A549 (cell line): Measurements from ENCODE around the gene CD2. TPM values are rescaled to one million over a fixed set of nuclear protein-coding genes. Genes with fewer than 3 reads are reported as not detected.

ENCODE experiments used
- ATAC-seq, 2 experiments: fragments of 200-7000 bp in 1 of 2; fragments of >200 bp in 1 of 2; cut with Nextera tagmentation in 1 of 2; cut with Tn5 transposase in 1 of 2; 3 replicates each; pipeline versions ENCODE4 v1.8.0 to v1.9.1; 2018 to 2020; ENCODE audit warnings: mild to moderate bottlenecking in 1 of 2, moderate library complexity in 1 of 2
- CTCF ChIA-PET: fragments of 300-600 bp; sonication (Branson Sonifier 250); formaldehyde crosslinking; extraction: SDS; loops from one replicate; lab custom pipeline; 2021; ENCODE audit warnings: antibody characterized with exemption, inconsistent platforms; lab: Yijun Ruan, JAX
- POLR2A ChIA-PET: fragments of 350-600 bp; formaldehyde crosslinking; extraction: SDS; loops from one replicate; lab custom pipeline; 2021; ENCODE audit warnings: antibody characterized with exemption, inconsistent platforms; lab: Yijun Ruan, JAX
- DNase-seq, 2 experiments: peaks; one replicate each; pipeline versions ENCODE4 v3.0.0 to v3.0.0-alpha.2; 2011 to 2016; ENCODE audit warnings: low read depth in 1 of 2, low spot score in 1 of 2
- FAIRE-seq: peaks from 2 replicates; lab custom pipeline; 2011; peaks lifted over from hg19 to GRCh38; lab: Jason Lieb, UNC
- H3K27ac ChIP-seq, 2 experiments: fragments of >200 bp; sonication (Bioruptor Twin); formaldehyde crosslinking; 3 replicates each; pipeline ENCODE4 v1.5.1; 2016 to 2017
- H3K4me1 ChIP-seq: fragments of >200 bp; sonication (Bioruptor Twin); formaldehyde crosslinking; 3 replicates; pipeline ENCODE4 v1.6.1; 2016
- H3K4me2 ChIP-seq: fragments of >200 bp; sonication (Bioruptor Twin); formaldehyde crosslinking; 3 replicates; pipeline ENCODE4 v1.6.1; 2016
- H3K4me3 ChIP-seq: fragments of >200 bp; sonication (Bioruptor Twin); formaldehyde crosslinking; 3 replicates; pipeline ENCODE4 v1.5.1; 2016
- H3K9me3 ChIP-seq: fragments of >200 bp; sonication (Bioruptor Twin); formaldehyde crosslinking; 3 replicates; pipeline ENCODE4 v1.6.1; 2016
- BCL3 ChIP-seq: fragments of >200 bp; sonication (Bioruptor Twin); formaldehyde crosslinking; IDR thresholded peaks from 3 replicates; pipeline ENCODE4 v1.6.1; 2016
- CBX2 ChIP-seq: fragments of 200-600 bp; sonication (generic); IDR thresholded peaks from 2 replicates; pipeline ENCODE4 v1.6.1; 2016; ENCODE audit warnings: low read depth, mild to moderate bottlenecking, borderline replicate concordance
- CHD4 ChIP-seq: fragments of 200-600 bp; sonication (generic); IDR thresholded peaks from 2 replicates; pipeline ENCODE4 v1.6.1; 2016; ENCODE audit warnings: antibody characterized with exemption, mild to moderate bottlenecking, borderline replicate concordance
- CTCF ChIP-seq: fragments of >200 bp; sonication (Bioruptor Twin); formaldehyde crosslinking; IDR thresholded peaks from 3 replicates; pipeline ENCODE4 v1.5.1; 2016
- ELK1 ChIP-seq: fragments of 150-350 bp; IDR thresholded peaks from 2 replicates; pipeline ENCODE4 v1.6.1; 2014; ENCODE audit warnings: low read depth, mild to moderate bottlenecking, low read length
- ESRRA ChIP-seq: fragments of 150-350 bp; IDR thresholded peaks from 2 replicates; pipeline ENCODE4 v1.6.1; 2014; ENCODE audit warnings: mild to moderate bottlenecking, low read length, borderline replicate concordance
- FOSL2 ChIP-seq, 2 experiments: fragments of 450-650 bp in 1 of 2; fragments of >200 bp in 1 of 2; sonication (Bioruptor Twin) in 1 of 2; formaldehyde crosslinking; IDR thresholded peaks; 2 replicates each; pipeline versions ENCODE4 v1.5.0 to v1.6.1; 2016 to 2020; ENCODE audit warnings: mild to moderate bottlenecking in 1 of 2, moderate library complexity in 1 of 2
- HES2 ChIP-seq: fragments of >200 bp; sonication (Bioruptor Twin); formaldehyde crosslinking; IDR thresholded peaks from 2 replicates; pipeline ENCODE4 v1.6.1; 2016
- HEYL ChIP-seq: fragments of 250-450 bp; sonication (Bioruptor Pico); IDR thresholded peaks from 2 replicates; pipeline ENCODE4 v1.8.0; 2021; ENCODE audit warnings: mild to moderate bottlenecking, moderate library complexity
- JUNB ChIP-seq: fragments of >200 bp; sonication (Bioruptor Twin); formaldehyde crosslinking; IDR thresholded peaks from 2 replicates; pipeline ENCODE4 v1.6.1; 2016
- MAFK ChIP-seq: fragments of 450-650 bp; IDR thresholded peaks from 2 replicates; pipeline ENCODE4 v1.6.1; 2014; ENCODE audit not compliant: partially characterized antibody
- NFE2L2 ChIP-seq: fragments of 150-350 bp; conservative IDR thresholded peaks from 2 replicates; pipeline ENCODE4 v1.6.1; 2014; ENCODE audit warnings: low read length
- PBX3 ChIP-seq: IDR thresholded peaks from 2 replicates; pipeline ENCODE4 v1.6.1; 2012
- RAD21 ChIP-seq, 2 experiments: fragments of >200 bp in 1 of 2; sonication (Bioruptor Twin) in 1 of 2; formaldehyde crosslinking in 1 of 2; IDR thresholded peaks in 1 of 2; conservative IDR thresholded peaks in 1 of 2; 2 replicates in 1 of 2; 3 replicates in 1 of 2; pipeline ENCODE4 v1.6.1; 2012 to 2018; ENCODE audit warnings: inconsistent platforms in 1 of 2
- RARB ChIP-seq: fragments of 250-450 bp; sonication (Bioruptor Pico); IDR thresholded peaks from 2 replicates; pipeline ENCODE4 v1.8.0; 2021; ENCODE audit warnings: mild to moderate bottlenecking, moderate library complexity
- REST ChIP-seq: fragments of 200-600 bp; sonication (generic); IDR thresholded peaks from 2 replicates; pipeline ENCODE4 v1.6.1; 2016; ENCODE audit warnings: antibody characterized with exemption, mild to moderate bottlenecking, moderate library complexity
- RFX5 ChIP-seq: fragments of 450-650 bp; IDR thresholded peaks from 2 replicates; pipeline ENCODE4 v1.7.1; 2014; ENCODE audit warnings: antibody characterized with exemption, mild to moderate bottlenecking, moderate library complexity
- RNF2 ChIP-seq: fragments of 200-600 bp; sonication (generic); IDR thresholded peaks from 2 replicates; pipeline ENCODE4 v1.6.1; 2016; ENCODE audit warnings: low read depth, mild to moderate bottlenecking, antibody characterized with exemption, moderate library complexity, borderline replicate concordance
- SMC3 ChIP-seq: fragments of >200 bp; sonication (Bioruptor Twin); formaldehyde crosslinking; IDR thresholded peaks from 3 replicates; pipeline ENCODE4 v1.6.1; 2018; ENCODE audit warnings: inconsistent platforms
- SREBF2 ChIP-seq: fragments of 450-650 bp; IDR thresholded peaks from 2 replicates; pipeline ENCODE4 v1.6.1; 2014; ENCODE audit warnings: mild to moderate bottlenecking, moderate library complexity
- USF2 ChIP-seq: fragments of 450-650 bp; IDR thresholded peaks from 2 replicates; pipeline ENCODE4 v1.6.1; 2014; ENCODE audit warnings: antibody characterized with exemption
- ZC3H11A ChIP-seq: fragments of 450-650 bp; IDR thresholded peaks from 2 replicates; pipeline ENCODE4 v1.6.1; 2014; ENCODE audit warnings: antibody characterized with exemption, mild to moderate bottlenecking
- WGBS: methylation state at CpG from one replicate; pipeline ENCODE4 v1.1.6; 2017; ENCODE audit errors: missing lambda C conversion rate; 5-methylcytosine and 5-hydroxymethylcytosine counted together
- polyA plus RNA-seq, 4 experiments: library from polyadenylated mRNA; depleted of rRNA in 3 of 4; stranded (reverse); fragments of >200 nt; fragmentation: RNase III in 1 of 4; extraction: RNeasy Plus Mini Kit Qiagen cat#74134 plus additional on column Dnase treatment in 1 of 4; gene quantifications; 2 replicates in 3 of 4; 3 replicates in 1 of 4; pipeline ENCODE4 v1.2.3, GENCODE V29; 2011 to 2017

Gene CD2
- polyA plus RNA-seq, 2 of the 4 experiments (the other 2 are of a cell fraction): not detected

GRCh38 chr1:116817582-116818064 is 63.4 kb downstream of the CD2 start:
- TF ChIP-seq MAFK (no peak), RARB (CRISPR knock-in tag) (no peak), ZC3H11A (no peak), JUNB (no peak), CTCF (peak; percentile 43), NFE2L2 (no peak), ESRRA (no peak), ELK1 (no peak), HEYL (CRISPR knock-in tag) (no peak), SREBF2 (no peak), REST (no peak), RNF2 (no peak), FOSL2 (IDR thresholded peaks at IDR 0.05) (no peak), FOSL2 (CRISPR knock-in tag; IDR thresholded peaks at IDR 0.05) (no peak), BCL3 (no peak), HES2 (no peak), PBX3 (no peak), RAD21 (conservative IDR thresholded peaks at IDR 0.05 in 1 of 2, IDR thresholded peaks at IDR 0.05 in 1 of 2) (peak; percentile 52 to 58), RFX5 (no peak), CHD4 (no peak), USF2 (no peak), CBX2 (no peak), SMC3 (peak; percentile 59)
- FAIRE-seq: no peak
- H3K9me3 ChIP-seq: peaks cover 3% of the 10 kb centered on the region; the same call in 1 of the 3 replicates
- ChIA-PET CTCF (interaction anchor here (0.6 to 0.8 kb wide), 2 partner anchors 29 to 243 kb away, joined by 3 read pairs; no protein-coding TSS in a partner anchor), POLR2A (no interaction called here)
- H3K4me3 ChIP-seq: no peak overlapping the region
- peak; percentile 85 to 92 for ATAC-seq
- 0% methylated on average over 2 of the region's 2 CpGs for WGBS
- peaks cover 11% of the 10 kb centered on the region; the same call in 2 of the 3 replicates for H3K4me1 ChIP-seq
- peak; percentile 36 to 74 for DNase-seq
- H3K27ac ChIP-seq: no peak overlapping the region
- no peak overlapping the region for H3K4me2 ChIP-seq
